Astrocyte (in vitro differentiated cells and primary cell): ENCODE results near the gene CAPZB.

Experiments used
- CTCF ChIP-seq: IDR thresholded peaks from 2 replicates; pipeline ENCODE4 v1.5.1; 2011; ENCODE audit warnings: low read depth, mild to moderate bottlenecking, inconsistent platforms, low read length, moderate library complexity; ENCODE audit not compliant: insufficient read depth
- EZH2 ChIP-seq: IDR thresholded peaks from 2 replicates; pipeline ENCODE4 v1.6.1; 2012; ENCODE audit warnings: mild to moderate bottlenecking, low read length, inconsistent platforms; ENCODE audit not compliant: insufficient read depth

DNA sequence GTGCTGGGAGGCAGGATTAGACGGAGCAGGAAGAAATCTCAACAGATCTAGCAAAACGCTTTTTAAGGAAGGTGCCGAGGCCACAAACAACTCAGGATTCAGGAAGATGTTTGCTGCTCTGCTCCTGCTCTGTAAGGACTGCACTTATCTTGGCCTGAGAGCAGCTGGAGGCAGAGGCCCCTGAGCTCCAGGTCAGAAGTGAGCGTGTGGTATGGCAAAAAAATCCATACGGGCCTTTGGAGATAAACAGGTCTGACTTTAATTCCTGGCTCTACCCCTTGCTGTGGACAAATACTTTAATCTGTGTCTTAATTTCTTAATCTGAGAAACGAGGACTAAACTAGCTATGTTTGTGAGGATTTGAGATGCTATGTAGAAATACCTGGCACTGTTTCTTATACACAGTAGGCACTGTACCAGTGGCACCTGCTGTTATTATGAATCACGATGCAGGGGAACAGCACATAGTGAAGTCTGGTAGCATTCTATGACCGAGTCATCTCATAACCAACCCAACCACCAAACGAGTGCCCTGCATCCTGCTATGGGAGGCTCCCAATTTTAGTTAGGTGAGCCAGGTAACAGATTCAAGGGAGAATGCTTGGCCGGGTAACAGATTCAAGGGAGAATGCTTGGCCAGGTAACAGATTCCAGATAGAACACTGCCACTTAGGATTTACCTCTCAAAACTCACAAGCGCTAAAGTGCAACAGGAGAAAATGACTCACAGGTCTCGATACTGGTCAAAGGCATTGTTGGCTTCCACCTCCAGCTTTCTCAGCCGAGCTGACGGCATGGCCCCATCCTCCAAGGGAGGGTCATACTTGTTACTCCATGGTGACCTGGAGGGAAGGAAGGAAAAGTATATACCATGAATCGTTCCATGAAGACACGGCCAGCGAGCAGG is 107.3 kb downstream of the CAPZB start:
- TF ChIP-seq CTCF (no peak), EZH2 (no peak)
